ENCODE data around the gene LRRC36.
"Not testable (repeated sequence)": the region's sequence is repeated elsewhere in the genome, so short reads cannot be mapped to it uniquely, and the experiment has no call there.

The LRRC36 gene

DNA sequence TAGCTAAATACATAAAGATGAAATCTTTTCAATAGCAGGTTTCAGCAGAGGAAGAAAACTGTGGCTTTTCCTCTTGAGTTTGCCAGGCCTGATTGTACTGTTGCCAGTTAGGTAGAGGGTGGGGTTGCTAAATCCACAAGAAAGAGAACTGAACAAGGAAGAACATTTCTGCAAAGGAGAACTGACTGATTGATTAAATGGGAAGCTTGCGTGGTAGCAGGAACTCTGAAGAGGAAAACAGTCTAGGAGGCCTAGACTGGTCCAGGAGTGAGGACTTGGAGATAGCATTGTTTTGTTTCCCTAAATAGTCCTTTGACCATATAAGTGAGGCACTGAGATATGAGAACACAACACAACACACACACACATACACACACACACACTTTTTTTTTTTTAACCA, 18.8 kb downstream of the LRRC36 start:
- no peak overlapping the region for H3K4me3 ChIP-seq (ENCODE audit: low read depth, low read length)

DNA sequence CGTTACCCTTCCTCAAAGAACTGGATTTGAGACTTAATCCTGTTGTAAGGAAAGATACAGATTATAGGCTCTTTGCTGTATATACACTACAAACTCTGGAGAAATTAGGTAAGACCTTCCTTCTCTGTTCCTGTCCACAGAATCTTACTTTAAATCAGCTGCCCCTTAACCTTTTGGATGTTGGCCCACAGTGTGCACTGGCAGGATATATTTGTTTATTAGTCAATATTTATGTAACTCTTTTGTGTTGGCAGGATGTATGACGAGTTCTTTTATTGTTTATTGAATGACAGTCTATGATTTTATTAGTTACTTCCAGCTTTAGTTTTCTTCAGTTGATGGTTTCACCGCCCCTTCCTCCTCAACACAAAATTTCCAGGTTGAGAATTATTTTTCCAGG, 19.7 kb downstream of the LRRC36 start:
- DNase-seq, result no peak
- Histone ChIP-seq H3K4me1 (no peaks in the 10 kb centered on the region), H3K4me3 (ENCODE audit: low read depth, low read length) (no peak overlapping the region), H3K27me3 (no peaks in the 10 kb centered on the region), H3K36me3 (no peaks in the 10 kb centered on the region), H3K9me3 (no peaks in the 10 kb centered on the region)
- TF ChIP-seq, protein P1, sequence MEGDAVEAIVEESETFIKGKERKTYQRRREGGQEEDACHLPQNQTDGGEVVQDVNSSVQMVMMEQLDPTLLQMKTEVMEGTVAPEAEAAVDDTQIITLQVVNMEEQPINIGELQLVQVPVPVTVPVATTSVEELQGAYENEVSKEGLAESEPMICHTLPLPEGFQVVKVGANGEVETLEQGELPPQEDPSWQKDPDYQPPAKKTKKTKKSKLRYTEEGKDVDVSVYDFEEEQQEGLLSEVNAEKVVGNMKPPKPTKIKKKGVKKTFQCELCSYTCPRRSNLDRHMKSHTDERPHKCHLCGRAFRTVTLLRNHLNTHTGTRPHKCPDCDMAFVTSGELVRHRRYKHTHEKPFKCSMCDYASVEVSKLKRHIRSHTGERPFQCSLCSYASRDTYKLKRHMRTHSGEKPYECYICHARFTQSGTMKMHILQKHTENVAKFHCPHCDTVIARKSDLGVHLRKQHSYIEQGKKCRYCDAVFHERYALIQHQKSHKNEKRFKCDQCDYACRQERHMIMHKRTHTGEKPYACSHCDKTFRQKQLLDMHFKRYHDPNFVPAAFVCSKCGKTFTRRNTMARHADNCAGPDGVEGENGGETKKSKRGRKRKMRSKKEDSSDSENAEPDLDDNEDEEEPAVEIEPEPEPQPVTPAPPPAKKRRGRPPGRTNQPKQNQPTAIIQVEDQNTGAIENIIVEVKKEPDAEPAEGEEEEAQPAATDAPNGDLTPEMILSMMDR (IDR thresholded peaks at IDR 0.05; ENCODE audit: low read depth, low read length), result no peak

More for the DNA sequence above, 18.8 kb downstream of the LRRC36 start:
- TF ChIP-seq, protein P1 (IDR thresholded peaks at IDR 0.05; ENCODE audit: low read depth, low read length), result no peak
- Histone ChIP-seq H3K9me3 (no peaks in the 10 kb centered on the region), H3K36me3 (no peaks in the 10 kb centered on the region), H3K27me3 (no peaks in the 10 kb centered on the region), H3K4me1 (no peaks in the 10 kb centered on the region)
- DNase-seq, result no peak

DNA sequence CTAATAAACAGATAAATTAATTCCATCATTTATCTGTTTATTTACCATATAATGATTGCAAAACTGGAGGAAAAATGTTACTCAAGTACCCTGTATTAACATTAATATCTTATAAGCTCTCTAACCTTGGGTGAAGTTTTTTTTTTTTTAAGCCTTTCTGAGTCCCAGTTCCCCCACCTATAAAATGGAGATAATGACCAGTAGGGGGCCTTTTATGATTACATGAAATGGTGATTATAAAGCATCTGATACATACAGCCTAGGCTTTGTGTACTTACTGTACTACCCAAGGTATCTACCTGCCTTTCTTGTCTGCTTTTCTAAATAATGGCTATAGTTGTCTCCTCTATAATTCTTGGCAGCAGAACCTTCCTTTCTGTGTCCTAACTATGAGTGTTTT, 22.6 kb downstream of the LRRC36 start:
- H3K4me1 ChIP-seq, result no peaks in the 10 kb centered on the region
- DNase-seq, result no peak
- H3K9me3 ChIP-seq, result no peaks in the 10 kb centered on the region
- TF ChIP-seq, protein P1 (IDR thresholded peaks at IDR 0.05; ENCODE audit: low read depth, low read length), result peak; percentile 56
- no peaks in the 10 kb centered on the region for H3K27me3 ChIP-seq
- no peaks in the 10 kb centered on the region for H3K36me3 ChIP-seq
- H3K4me3 ChIP-seq (ENCODE audit: low read depth, low read length), result no peak overlapping the region

DNA sequence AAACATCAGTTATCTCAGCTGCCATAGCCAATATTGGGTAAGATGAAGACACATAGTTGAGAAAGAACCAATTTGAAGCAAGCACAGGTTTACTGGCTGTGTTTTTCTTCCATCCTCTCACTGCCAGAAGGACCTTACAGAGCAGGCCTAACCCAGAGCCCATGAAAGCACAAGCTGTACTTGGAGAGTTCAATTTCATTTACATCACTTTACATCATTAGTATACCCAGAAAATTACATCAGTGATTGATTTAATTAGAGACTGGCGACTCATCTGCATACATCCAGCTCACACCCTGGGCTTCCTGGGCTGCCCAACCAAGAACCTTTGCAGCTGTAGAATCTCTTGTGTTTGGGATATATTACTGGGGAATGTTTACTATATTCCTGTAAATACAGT, 23.7 kb downstream of the LRRC36 start:
- TF ChIP-seq, protein P1 (IDR thresholded peaks at IDR 0.05; ENCODE audit: low read depth, low read length), result no peak
- H3K36me3 ChIP-seq, result no peaks in the 10 kb centered on the region
- H3K9me3 ChIP-seq, result no peaks in the 10 kb centered on the region
- H3K27me3 ChIP-seq, result no peaks in the 10 kb centered on the region
- no peak for DNase-seq
- H3K4me1 ChIP-seq, result no peaks in the 10 kb centered on the region
- no peak overlapping the region for H3K4me3 ChIP-seq (ENCODE audit: low read depth, low read length)

DNA sequence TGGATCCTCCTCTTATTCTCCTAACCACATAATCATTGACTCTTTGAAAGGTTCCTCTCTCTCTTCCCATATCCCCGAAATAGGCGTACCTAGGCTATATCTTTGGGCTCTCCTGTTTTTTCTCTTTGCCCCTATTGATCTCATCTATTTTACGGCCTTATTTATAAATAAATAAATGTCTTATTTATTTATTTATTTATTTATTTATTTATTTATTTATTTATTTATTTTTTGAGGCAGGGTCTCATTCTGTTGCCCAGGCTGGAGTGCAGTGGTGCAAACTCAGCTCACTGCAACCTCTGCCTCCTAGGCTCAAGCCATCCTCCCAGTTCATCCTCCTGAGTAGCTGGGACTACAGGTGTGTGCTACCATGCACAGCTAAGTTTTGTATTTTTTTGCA, 25.8 kb downstream of the LRRC36 start:
- DNase-seq; H3K36me3 ChIP-seq; H3K4me1 ChIP-seq; H3K27me3 ChIP-seq; H3K4me3 ChIP-seq (ENCODE audit: low read depth, low read length); H3K9me3 ChIP-seq: not testable (repeated sequence)

DNA sequence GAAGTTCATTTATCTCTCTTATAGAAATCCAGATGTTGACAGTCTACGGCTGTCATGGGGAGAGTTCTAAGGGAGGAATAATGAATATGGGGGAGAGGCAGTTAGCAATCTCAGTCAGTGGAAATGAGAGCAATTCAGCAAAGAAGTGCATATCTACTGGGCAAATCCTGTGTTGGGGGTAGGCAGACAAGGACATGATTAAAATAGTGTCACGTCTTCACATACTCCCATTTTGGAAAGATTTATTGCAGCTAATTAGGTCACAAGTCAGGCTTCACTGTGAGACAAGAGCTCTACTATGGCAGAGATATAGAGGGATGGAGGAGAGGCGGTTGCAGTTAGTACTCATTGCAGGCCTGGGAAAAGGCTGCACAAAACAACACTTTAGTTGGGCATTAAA, 29.8 kb downstream of the LRRC36 start:
- no peak for DNase-seq
- no peaks in the 10 kb centered on the region for H3K36me3 ChIP-seq
- TF ChIP-seq, protein P1 (IDR thresholded peaks at IDR 0.05; ENCODE audit: low read depth, low read length), result no peak
- H3K4me3 ChIP-seq (ENCODE audit: low read depth, low read length), result no peak overlapping the region
- no peaks in the 10 kb centered on the region for H3K9me3 ChIP-seq
- no peaks in the 10 kb centered on the region for H3K27me3 ChIP-seq
- no peaks in the 10 kb centered on the region for H3K4me1 ChIP-seq

DNA sequence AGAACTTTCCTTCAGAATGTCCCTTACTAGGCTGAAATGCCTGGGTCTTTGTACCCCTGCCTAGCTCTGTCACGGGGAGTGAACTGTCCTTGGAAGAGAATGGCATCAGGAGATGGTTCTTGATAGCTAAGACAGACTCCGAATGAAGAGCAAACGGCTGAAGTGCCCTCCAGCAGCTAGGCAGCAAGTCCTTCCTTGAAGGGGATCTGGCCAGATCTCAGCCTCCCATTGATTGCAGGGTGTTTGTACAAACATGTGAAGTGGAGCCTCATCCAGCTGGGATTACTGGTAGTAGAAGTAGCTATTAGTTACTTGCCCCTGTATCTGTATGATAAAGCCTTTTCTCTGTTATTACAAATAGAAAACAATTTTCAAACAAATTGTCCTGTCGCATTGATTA, 30.9 kb downstream of the LRRC36 start:
- Histone ChIP-seq H3K27me3 (no peaks in the 10 kb centered on the region), H3K4me3 (ENCODE audit: low read depth, low read length) (no peak overlapping the region), H3K4me1 (no peaks in the 10 kb centered on the region), H3K36me3 (no peaks in the 10 kb centered on the region), H3K9me3 (no peaks in the 10 kb centered on the region)
- DNase-seq, result no peak
- TF ChIP-seq, protein P1 (IDR thresholded peaks at IDR 0.05; ENCODE audit: low read depth, low read length), result no peak

DNA sequence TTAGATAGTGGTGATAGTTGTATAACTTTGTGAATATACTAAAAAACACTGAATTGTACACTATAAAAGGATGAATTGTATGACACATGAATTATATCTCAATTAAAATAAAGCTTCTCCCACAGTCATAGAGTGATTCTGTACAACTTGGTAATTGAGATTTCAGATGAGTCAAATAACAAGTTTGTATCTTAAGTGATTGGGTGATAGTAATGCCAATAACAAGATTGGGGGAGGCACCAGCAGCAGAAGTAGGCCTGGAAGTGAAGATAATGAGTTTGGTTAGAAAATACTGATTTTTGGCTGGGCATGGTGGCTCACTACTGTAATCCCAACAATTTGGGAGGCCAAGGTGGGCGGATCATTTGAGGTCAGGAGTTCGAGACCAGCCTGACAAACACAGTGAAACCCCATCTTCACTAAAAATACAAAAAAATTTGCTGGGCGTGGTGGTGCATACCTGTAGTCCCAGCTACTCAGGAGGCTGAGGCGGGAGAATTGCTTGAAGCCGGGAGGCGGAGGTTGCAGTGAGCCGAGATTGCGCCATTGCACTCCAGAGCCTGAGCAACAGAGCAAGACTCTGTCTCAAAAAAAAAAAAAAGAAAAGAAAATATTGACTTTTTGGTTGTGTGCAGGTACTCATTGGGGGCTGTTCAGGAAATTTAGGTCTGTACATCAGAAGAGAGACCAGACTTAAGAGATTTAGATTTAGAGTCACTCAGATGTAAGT, 33.1 kb downstream of the LRRC36 start:
- not testable (repeated sequence) for H3K27me3 ChIP-seq; H3K9me3 ChIP-seq; H3K4me1 ChIP-seq; H3K36me3 ChIP-seq; H3K4me3 ChIP-seq (ENCODE audit: low read depth, low read length); DNase-seq
